Stomach smooth muscle (tissue), 2 donors: ENCODE results near the gene NFKB1.

ENCODE experiments used
- H3K27ac ChIP-seq: one replicate; pipeline ENCODE4 v1.7.0; 2013; ENCODE audit warnings: mild to moderate bottlenecking, low read length, inconsistent platforms
- H3K27me3 ChIP-seq, 2 donors: one replicate each; pipeline ENCODE4 v1.7.0; 2013; ENCODE audit warnings: low read length in 2 of 2; ENCODE audit not compliant: insufficient read depth in 2 of 2, control insufficient read depth in 1 of 2
- H3K36me3 ChIP-seq, 2 donors: one replicate each; pipeline ENCODE4 v1.7.0; 2013; ENCODE audit warnings: low read length in 2 of 2; ENCODE audit not compliant: control insufficient read depth in 2 of 2, insufficient read depth in 2 of 2
- H3K4me1 ChIP-seq: one replicate; pipeline ENCODE4 v1.7.0; 2013; ENCODE audit warnings: low read length; ENCODE audit not compliant: control insufficient read depth, insufficient read depth
- H3K4me3 ChIP-seq, 2 donors: one replicate each; pipeline ENCODE4 v1.7.0; 2013; ENCODE audit warnings: low read length in 2 of 2
- H3K9ac ChIP-seq, 2 donors: one replicate each; pipeline ENCODE4 v1.7.0; 2013; ENCODE audit warnings: low read length in 2 of 2, mild to moderate bottlenecking in 1 of 2
- H3K9me3 ChIP-seq, 2 donors: one replicate each; pipeline ENCODE4 v1.7.0; 2013; ENCODE audit warnings: low read length in 2 of 2; ENCODE audit not compliant: control insufficient read depth in 2 of 2
- donor health status: healthy.
- donor health status: Pancreatic carcinoma.

Gene NFKB1, protein sequence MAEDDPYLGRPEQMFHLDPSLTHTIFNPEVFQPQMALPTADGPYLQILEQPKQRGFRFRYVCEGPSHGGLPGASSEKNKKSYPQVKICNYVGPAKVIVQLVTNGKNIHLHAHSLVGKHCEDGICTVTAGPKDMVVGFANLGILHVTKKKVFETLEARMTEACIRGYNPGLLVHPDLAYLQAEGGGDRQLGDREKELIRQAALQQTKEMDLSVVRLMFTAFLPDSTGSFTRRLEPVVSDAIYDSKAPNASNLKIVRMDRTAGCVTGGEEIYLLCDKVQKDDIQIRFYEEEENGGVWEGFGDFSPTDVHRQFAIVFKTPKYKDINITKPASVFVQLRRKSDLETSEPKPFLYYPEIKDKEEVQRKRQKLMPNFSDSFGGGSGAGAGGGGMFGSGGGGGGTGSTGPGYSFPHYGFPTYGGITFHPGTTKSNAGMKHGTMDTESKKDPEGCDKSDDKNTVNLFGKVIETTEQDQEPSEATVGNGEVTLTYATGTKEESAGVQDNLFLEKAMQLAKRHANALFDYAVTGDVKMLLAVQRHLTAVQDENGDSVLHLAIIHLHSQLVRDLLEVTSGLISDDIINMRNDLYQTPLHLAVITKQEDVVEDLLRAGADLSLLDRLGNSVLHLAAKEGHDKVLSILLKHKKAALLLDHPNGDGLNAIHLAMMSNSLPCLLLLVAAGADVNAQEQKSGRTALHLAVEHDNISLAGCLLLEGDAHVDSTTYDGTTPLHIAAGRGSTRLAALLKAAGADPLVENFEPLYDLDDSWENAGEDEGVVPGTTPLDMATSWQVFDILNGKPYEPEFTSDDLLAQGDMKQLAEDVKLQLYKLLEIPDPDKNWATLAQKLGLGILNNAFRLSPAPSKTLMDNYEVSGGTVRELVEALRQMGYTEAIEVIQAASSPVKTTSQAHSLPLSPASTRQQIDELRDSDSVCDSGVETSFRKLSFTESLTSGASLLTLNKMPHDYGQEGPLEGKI

DNA sequence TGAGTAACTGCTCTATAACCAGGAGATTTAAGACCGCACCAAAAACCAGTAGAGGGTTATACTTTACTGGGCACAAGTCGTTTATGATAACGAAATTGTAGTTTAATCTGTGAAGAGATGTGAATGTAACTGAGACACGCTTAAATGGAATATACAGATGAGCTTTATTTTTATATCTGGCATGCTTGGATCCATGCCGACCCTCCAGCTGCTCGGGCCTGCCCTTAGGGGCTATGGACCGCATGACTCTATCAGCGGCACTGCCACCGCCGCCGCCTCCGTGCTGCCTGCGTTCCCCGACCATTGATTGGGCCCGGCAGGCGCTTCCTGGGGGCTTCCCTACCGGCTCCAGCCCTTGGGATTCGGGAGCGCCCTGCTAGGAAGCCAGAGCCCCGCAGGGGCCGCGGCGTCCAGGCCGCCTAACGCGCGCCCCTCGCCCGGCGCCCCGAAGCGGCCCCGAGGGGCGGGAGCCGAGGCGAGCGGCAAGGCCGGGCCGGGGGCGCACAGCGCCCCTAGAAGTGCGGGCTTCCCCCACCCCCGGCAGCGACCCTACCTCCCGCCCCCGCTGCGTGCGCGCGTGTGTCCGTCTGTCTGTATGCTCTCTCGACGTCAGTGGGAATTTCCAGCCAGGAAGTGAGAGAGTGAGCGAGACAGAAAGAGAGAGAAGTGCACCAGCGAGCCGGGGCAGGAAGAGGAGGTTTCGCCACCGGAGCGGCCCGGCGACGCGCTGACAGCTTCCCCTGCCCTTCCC lies at the start of gene NFKB1:
TSS of gene NFKB1 (plus strand) at position 664 of the 751 bp plus-strand sequence. CDS start 24,160 bp downstream, outside the sequence.
- Histone ChIP-seq H3K9ac (peak within 1 kb of the TSS; percentile 91 to 98), H3K27ac (peak within 1 kb of the TSS; percentile 92), H3K4me3 (peak within 1 kb of the TSS; percentile 87 to 88), H3K27me3 (no peaks in the 10 kb centered on the region), H3K4me1 (peaks cover 5% of the 10 kb centered on the region), H3K36me3 (no peaks in the 10 kb centered on the region), H3K9me3 (no peaks in the 10 kb centered on the region)

- Histone ChIP-seq H3K4me3 (no peak overlapping the region), H3K4me1 (no peaks in the 10 kb centered on the region), H3K27ac (no peak overlapping the region), H3K9me3 (no peaks in the 10 kb centered on the region), H3K27me3 (no peaks in the 10 kb centered on the region), H3K9ac (no peak overlapping the region), H3K36me3 (no peaks in the 10 kb centered on the region)
Observed at GRCh38 chr4:102452854-102453253, 48.3 kb upstream of the NFKB1 start.

- H3K9me3 ChIP-seq, result no peaks in the 10 kb centered on the region
- no peaks in the 10 kb centered on the region for H3K27me3 ChIP-seq
- H3K4me3 ChIP-seq, result no peak overlapping the region
- no peak overlapping the region for H3K9ac ChIP-seq
- H3K36me3 ChIP-seq, result no peaks in the 10 kb centered on the region
- H3K4me1 ChIP-seq, result no peaks in the 10 kb centered on the region
- H3K27ac ChIP-seq, result no peak overlapping the region
Observed at GRCh38 chr4:102453827-102454226, 47.3 kb upstream of the NFKB1 start.

DNA sequence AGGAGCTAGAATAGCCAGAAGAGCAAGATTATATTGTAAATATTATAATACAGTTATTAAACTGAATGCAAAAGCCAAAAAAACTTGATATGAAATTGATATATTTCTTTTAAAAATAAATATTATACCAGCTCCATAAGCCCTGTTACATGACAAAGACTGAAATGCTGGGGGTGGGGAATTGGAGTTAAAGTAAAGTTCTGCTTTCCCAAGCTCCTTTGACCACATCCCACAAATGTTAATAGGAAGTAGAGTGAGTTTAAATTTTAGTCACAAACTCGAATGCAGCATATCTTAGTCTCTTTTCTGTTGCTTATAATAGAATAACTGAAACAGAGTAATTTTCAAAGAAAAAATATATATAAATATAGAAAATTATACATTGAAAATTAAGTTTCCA lies 46.9 kb upstream of the NFKB1 start:
- Histone ChIP-seq H3K4me3 (no peak overlapping the region), H3K9ac (no peak overlapping the region), H3K36me3 (no peaks in the 10 kb centered on the region), H3K27ac (no peak overlapping the region), H3K9me3 (no peaks in the 10 kb centered on the region), H3K27me3 (no peaks in the 10 kb centered on the region), H3K4me1 (no peaks in the 10 kb centered on the region)

- Histone ChIP-seq H3K4me1 (no peaks in the 10 kb centered on the region), H3K27me3 (no peaks in the 10 kb centered on the region), H3K9ac (no peak overlapping the region), H3K4me3 (no peak overlapping the region), H3K27ac (no peak overlapping the region), H3K36me3 (no peaks in the 10 kb centered on the region), H3K9me3 (peaks cover 0 to 2% of the 10 kb centered on the region in 2 donors)
Observed at GRCh38 chr4:102454981-102455685, 46.0 kb upstream of the NFKB1 start.

- Histone ChIP-seq H3K27me3 (no peaks in the 10 kb centered on the region), H3K27ac (no peak overlapping the region), H3K4me3 (no peak overlapping the region), H3K9me3 (peaks cover 0 to 2% of the 10 kb centered on the region in 2 donors), H3K4me1 (no peaks in the 10 kb centered on the region), H3K36me3 (no peaks in the 10 kb centered on the region), H3K9ac (no peak overlapping the region)
Observed at GRCh38 chr4:102455750-102456149, 45.4 kb upstream of the NFKB1 start.

- Histone ChIP-seq H3K9me3 (no peaks in the 10 kb centered on the region), H3K36me3 (no peaks in the 10 kb centered on the region), H3K4me1 (no peaks in the 10 kb centered on the region), H3K27me3 (no peaks in the 10 kb centered on the region), H3K27ac (no peak overlapping the region), H3K4me3 (no peak overlapping the region), H3K9ac (no peak overlapping the region)
Observed at GRCh38 chr4:102466298-102466697, 34.9 kb upstream of the NFKB1 start.

GRCh38 chr4:102469806-102470205 lies 31.4 kb upstream of the NFKB1 start:
- H3K9me3 ChIP-seq, result no peaks in the 10 kb centered on the region
- no peaks in the 10 kb centered on the region for H3K27me3 ChIP-seq
- no peak overlapping the region for H3K9ac ChIP-seq
- no peaks in the 10 kb centered on the region for H3K36me3 ChIP-seq
- H3K4me3 ChIP-seq, result no peak overlapping the region
- no peaks in the 10 kb centered on the region for H3K4me1 ChIP-seq
- no peak overlapping the region for H3K27ac ChIP-seq

- no peaks in the 10 kb centered on the region for H3K9me3 ChIP-seq
- no peaks in the 10 kb centered on the region for H3K4me1 ChIP-seq
- H3K9ac ChIP-seq, result no peak overlapping the region
- no peak overlapping the region for H3K4me3 ChIP-seq
- H3K27ac ChIP-seq, result no peak overlapping the region
- no peaks in the 10 kb centered on the region for H3K36me3 ChIP-seq
- H3K27me3 ChIP-seq, result no peaks in the 10 kb centered on the region
Observed at GRCh38 chr4:102472441-102473013, 28.6 kb upstream of the NFKB1 start.
